Measurements from ENCODE around the gene OR6K2. TPM values are rescaled to one million over a fixed set of nuclear protein-coding genes. Genes with fewer than 3 reads are reported as not detected.

OR6K2 gene
- total and polyA plus RNA-seq, 10 of the 15 experiments (the other 5 are each of a cell fraction or from before 2014, with no cell fraction given): not detected

DNA sequence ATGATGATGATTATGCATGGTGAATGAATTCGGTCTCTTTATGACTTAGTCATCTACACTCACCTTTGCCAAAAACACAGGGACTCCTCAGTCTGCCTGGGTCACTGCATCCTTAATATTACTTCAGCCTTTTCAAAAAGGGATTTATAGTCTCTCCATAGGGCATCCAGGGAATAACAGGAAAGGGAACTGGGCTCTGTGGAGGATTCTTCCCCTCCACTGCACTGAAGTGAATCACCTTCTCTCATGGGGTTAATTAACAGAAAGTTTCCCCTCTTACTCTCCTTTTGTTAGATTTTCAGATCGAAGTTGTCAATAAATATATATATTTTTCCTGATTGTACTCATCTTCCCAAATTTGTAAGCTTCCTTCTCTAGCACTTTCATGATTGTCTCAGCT lies 20.2 kb upstream of the OR6K2 start, which contains the start of gene OR6K3:
Gene OR6K3 (minus strand): TSS at position 101 of the 400 bp plus-strand sequence. CDS start 2,605 bp downstream, outside the sequence.
- in situ Hi-C loops (cut with MboI) (no loop called here), intact Hi-C loops (cut with micrococcal nuclease; ENCODE audit: unreplicated experiment) (no loop called here)
- Histone ChIP-seq H3K4me1 (ENCODE audit: control insufficient read depth, insufficient read depth, low read length) (no peaks in the 10 kb centered on the region), H2AFZ (ENCODE audit: control insufficient read depth, low read depth, low read length) (no peak within 1 kb of the TSS), H3K4me2 (ENCODE audit: control insufficient read depth, insufficient read depth) (no peak within 1 kb of the TSS), H4K20me1 (ENCODE audit: control insufficient read depth, insufficient read depth) (no peaks in the 10 kb centered on the region), H3K4me3 (no peak within 1 kb of the TSS), H3K27me3 (replicated peaks in 1 of 2; ENCODE audit: control insufficient read depth in 2 of 2, insufficient read depth in 2 of 2, low read length in 1 of 2) (no peaks in the 10 kb centered on the region), H3K79me2 (ENCODE audit: control insufficient read depth, insufficient read depth, low read length) (no peaks in the 10 kb centered on the region), H3K9me3 (replicated peaks; ENCODE audit: control insufficient read depth, insufficient read depth, low read length) (no peaks in the 10 kb centered on the region), H3K27ac (ENCODE audit: control insufficient read depth, insufficient read depth) (no peak within 1 kb of the TSS), H3K36me3 (ENCODE audit: control insufficient read depth in 2 of 2, insufficient read depth in 2 of 2, low read length in 1 of 2) (no peaks in the 10 kb centered on the region), H3K9ac (ENCODE audit: control insufficient read depth, insufficient read depth, low read length) (no peak within 1 kb of the TSS)
- WGBS (ENCODE audit: insufficient coverage, insufficient replicate concordance, low lambda C conversion rate, missing lambda C conversion rate): 47% methylated on average over 2 of the region's 2 CpGs
- ATAC-seq (no peak), DNase-seq (ENCODE audit: low read depth, low spot score) (no peak), FAIRE-seq (no peak)
- ChIA-PET SMC1A (ENCODE audit: uncharacterized antibody, unreplicated experiment) (no interaction called here), POLR2A (no interaction called here), RAD21 (ENCODE audit: unreplicated experiment) (no interaction called here), CTCF (interaction anchor here (1.1 kb wide), 1 partner anchor 391 kb away, joined by 3 read pairs; no protein-coding TSS in a partner anchor)
- TF ChIP-seq JUNB (IDR thresholded peaks at IDR 0.05) (no peak), SRF (IDR thresholded peaks at IDR 0.05; ENCODE audit: low read depth in 2 of 2, low read length in 2 of 2) (no peak), SIN3A (IDR thresholded peaks at IDR 0.05; ENCODE audit: low read depth, low read length) (no peak), NBN (IDR thresholded peaks at IDR 0.05) (no peak)
- TF ChIP-seq, protein P1, sequence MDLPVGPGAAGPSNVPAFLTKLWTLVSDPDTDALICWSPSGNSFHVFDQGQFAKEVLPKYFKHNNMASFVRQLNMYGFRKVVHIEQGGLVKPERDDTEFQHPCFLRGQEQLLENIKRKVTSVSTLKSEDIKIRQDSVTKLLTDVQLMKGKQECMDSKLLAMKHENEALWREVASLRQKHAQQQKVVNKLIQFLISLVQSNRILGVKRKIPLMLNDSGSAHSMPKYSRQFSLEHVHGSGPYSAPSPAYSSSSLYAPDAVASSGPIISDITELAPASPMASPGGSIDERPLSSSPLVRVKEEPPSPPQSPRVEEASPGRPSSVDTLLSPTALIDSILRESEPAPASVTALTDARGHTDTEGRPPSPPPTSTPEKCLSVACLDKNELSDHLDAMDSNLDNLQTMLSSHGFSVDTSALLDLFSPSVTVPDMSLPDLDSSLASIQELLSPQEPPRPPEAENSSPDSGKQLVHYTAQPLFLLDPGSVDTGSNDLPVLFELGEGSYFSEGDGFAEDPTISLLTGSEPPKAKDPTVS (IDR thresholded peaks at IDR 0.05; ENCODE audit: low read depth, low read length): no peak
- TF ChIP-seq, protein P2, sequence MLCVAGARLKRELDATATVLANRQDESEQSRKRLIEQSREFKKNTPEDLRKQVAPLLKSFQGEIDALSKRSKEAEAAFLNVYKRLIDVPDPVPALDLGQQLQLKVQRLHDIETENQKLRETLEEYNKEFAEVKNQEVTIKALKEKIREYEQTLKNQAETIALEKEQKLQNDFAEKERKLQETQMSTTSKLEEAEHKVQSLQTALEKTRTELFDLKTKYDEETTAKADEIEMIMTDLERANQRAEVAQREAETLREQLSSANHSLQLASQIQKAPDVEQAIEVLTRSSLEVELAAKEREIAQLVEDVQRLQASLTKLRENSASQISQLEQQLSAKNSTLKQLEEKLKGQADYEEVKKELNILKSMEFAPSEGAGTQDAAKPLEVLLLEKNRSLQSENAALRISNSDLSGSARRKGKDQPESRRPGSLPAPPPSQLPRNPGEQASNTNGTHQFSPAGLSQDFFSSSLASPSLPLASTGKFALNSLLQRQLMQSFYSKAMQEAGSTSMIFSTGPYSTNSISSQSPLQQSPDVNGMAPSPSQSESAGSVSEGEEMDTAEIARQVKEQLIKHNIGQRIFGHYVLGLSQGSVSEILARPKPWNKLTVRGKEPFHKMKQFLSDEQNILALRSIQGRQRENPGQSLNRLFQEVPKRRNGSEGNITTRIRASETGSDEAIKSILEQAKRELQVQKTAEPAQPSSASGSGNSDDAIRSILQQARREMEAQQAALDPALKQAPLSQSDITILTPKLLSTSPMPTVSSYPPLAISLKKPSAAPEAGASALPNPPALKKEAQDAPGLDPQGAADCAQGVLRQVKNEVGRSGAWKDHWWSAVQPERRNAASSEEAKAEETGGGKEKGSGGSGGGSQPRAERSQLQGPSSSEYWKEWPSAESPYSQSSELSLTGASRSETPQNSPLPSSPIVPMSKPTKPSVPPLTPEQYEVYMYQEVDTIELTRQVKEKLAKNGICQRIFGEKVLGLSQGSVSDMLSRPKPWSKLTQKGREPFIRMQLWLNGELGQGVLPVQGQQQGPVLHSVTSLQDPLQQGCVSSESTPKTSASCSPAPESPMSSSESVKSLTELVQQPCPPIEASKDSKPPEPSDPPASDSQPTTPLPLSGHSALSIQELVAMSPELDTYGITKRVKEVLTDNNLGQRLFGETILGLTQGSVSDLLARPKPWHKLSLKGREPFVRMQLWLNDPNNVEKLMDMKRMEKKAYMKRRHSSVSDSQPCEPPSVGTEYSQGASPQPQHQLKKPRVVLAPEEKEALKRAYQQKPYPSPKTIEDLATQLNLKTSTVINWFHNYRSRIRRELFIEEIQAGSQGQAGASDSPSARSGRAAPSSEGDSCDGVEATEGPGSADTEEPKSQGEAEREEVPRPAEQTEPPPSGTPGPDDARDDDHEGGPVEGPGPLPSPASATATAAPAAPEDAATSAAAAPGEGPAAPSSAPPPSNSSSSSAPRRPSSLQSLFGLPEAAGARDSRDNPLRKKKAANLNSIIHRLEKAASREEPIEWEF (IDR thresholded peaks at IDR 0.05; ENCODE audit: insufficient replicate concordance, low read depth, low read length): no peak
- TF ChIP-seq, protein P3, sequence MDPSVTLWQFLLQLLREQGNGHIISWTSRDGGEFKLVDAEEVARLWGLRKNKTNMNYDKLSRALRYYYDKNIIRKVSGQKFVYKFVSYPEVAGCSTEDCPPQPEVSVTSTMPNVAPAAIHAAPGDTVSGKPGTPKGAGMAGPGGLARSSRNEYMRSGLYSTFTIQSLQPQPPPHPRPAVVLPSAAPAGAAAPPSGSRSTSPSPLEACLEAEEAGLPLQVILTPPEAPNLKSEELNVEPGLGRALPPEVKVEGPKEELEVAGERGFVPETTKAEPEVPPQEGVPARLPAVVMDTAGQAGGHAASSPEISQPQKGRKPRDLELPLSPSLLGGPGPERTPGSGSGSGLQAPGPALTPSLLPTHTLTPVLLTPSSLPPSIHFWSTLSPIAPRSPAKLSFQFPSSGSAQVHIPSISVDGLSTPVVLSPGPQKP (IDR thresholded peaks at IDR 0.05; ENCODE audit: low read depth, low read length): no peak
- TF ChIP-seq, protein P4, sequence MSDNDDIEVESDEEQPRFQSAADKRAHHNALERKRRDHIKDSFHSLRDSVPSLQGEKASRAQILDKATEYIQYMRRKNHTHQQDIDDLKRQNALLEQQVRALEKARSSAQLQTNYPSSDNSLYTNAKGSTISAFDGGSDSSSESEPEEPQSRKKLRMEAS (IDR thresholded peaks at IDR 0.05; ENCODE audit: low read depth, low read length): no peak
- TF ChIP-seq, protein P5, sequence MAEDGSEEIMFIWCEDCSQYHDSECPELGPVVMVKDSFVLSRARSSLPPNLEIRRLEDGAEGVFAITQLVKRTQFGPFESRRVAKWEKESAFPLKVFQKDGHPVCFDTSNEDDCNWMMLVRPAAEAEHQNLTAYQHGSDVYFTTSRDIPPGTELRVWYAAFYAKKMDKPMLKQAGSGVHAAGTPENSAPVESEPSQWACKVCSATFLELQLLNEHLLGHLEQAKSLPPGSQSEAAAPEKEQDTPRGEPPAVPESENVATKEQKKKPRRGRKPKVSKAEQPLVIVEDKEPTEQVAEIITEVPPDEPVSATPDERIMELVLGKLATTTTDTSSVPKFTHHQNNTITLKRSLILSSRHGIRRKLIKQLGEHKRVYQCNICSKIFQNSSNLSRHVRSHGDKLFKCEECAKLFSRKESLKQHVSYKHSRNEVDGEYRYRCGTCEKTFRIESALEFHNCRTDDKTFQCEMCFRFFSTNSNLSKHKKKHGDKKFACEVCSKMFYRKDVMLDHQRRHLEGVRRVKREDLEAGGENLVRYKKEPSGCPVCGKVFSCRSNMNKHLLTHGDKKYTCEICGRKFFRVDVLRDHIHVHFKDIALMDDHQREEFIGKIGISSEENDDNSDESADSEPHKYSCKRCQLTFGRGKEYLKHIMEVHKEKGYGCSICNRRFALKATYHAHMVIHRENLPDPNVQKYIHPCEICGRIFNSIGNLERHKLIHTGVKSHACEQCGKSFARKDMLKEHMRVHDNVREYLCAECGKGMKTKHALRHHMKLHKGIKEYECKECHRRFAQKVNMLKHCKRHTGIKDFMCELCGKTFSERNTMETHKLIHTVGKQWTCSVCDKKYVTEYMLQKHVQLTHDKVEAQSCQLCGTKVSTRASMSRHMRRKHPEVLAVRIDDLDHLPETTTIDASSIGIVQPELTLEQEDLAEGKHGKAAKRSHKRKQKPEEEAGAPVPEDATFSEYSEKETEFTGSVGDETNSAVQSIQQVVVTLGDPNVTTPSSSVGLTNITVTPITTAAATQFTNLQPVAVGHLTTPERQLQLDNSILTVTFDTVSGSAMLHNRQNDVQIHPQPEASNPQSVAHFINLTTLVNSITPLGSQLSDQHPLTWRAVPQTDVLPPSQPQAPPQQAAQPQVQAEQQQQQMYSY (CRISPR knock-in tag; IDR thresholded peaks at IDR 0.05): no peak
- TF ChIP-seq, protein P6, sequence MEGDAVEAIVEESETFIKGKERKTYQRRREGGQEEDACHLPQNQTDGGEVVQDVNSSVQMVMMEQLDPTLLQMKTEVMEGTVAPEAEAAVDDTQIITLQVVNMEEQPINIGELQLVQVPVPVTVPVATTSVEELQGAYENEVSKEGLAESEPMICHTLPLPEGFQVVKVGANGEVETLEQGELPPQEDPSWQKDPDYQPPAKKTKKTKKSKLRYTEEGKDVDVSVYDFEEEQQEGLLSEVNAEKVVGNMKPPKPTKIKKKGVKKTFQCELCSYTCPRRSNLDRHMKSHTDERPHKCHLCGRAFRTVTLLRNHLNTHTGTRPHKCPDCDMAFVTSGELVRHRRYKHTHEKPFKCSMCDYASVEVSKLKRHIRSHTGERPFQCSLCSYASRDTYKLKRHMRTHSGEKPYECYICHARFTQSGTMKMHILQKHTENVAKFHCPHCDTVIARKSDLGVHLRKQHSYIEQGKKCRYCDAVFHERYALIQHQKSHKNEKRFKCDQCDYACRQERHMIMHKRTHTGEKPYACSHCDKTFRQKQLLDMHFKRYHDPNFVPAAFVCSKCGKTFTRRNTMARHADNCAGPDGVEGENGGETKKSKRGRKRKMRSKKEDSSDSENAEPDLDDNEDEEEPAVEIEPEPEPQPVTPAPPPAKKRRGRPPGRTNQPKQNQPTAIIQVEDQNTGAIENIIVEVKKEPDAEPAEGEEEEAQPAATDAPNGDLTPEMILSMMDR (IDR thresholded peaks at IDR 0.05 in 2 of 3, conservative IDR thresholded peaks at IDR 0.05 in 1 of 3; ENCODE audit: control insufficient read depth in 2 of 3, extremely low read depth in 1 of 3, insufficient read depth in 1 of 3, low read depth in 3 of 3, low read length in 3 of 3): no peak
- no TSS peak for BruUV-seq (replicated peaks)
